Fibroblast of mammary gland (primary cell): Measurements from ENCODE around the gene GAREM2.

Experiments
- DNase-seq: peaks from one replicate; pipeline ENCODE4 v3.0.0-alpha.2; 2010; ENCODE audit warnings: low read depth
- H3K4me3 ChIP-seq: 2 replicates; pipeline ENCODE4 v1.5.1; 2011; ENCODE audit warnings: low read depth, mild to moderate bottlenecking, low read length, moderate library complexity; ENCODE audit not compliant: control insufficient read depth
- CTCF ChIP-seq: conservative IDR thresholded peaks from 2 replicates; pipeline ENCODE4 v1.5.1; 2011; ENCODE audit warnings: low read depth, low read length, inconsistent platforms; ENCODE audit not compliant: control insufficient read depth, insufficient read depth

GAREM2 gene

DNA sequence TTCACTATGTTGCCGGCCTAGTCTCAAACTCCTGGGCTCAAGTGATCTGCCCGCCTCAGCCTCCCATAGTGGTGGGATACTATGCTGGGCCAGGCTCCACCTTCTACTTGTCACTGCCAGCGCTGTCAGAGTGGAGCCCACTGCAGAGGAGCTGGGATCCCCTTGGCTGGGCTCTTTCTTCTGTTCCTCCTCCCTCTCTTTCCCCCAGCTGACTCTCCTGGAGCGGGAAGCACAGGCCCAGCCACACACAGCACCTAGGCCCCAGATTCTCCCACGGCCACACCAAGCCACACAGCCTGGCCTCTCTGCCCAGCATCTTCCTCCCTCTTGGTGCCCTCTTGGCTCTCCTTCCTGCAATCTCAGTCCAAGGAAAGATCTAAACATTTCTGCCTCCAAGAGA is 3.7 kb upstream of the GAREM2 start:
- DNase-seq, result no peak
- TF ChIP-seq CTCF, result no peak
- no peak overlapping the region for H3K4me3 ChIP-seq

- no peak for DNase-seq
- TF ChIP-seq CTCF, result no peak
- H3K4me3 ChIP-seq, result no peak overlapping the region
Measured at GRCh38 chr2:26169681-26170414, 3.0 kb upstream of the GAREM2 start.

DNA sequence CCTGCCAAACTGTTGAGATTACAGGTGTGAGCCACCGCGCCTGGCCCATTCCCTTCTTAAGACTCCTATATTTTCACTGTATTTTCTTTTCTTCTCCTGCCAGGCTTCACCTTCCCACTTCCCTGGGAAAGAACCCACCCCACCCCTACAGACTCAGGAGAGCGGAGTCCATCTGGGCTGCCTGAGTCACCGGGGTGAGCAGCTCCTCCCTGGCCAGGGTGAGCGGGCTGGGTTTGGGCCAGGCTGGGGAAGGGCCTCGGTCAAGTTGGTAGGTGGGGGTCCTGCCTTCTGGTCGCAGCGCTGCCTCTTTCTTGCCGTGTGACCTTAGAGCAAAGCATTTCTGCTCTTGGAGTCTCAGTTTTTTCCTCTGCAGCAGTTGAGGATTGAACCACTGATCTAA is 2.1 kb upstream of the GAREM2 start:
- H3K4me3 ChIP-seq, result no peak overlapping the region
- no peak for DNase-seq
- TF ChIP-seq CTCF, result no peak

GRCh38 chr2:26172189-26172870 is 558 bp upstream of the GAREM2 start:
- no peak for DNase-seq
- no peak for TF ChIP-seq CTCF
- no peak overlapping the region for H3K4me3 ChIP-seq

- DNase-seq, result no peak
- H3K4me3 ChIP-seq, result no peak overlapping the region
- TF ChIP-seq CTCF, result no peak
Measured at GRCh38 chr2:26173776-26174482, 1.0 kb downstream of the GAREM2 start.

GRCh38 chr2:26174691-26175465 is 2.0 kb downstream of the GAREM2 start:
- TF ChIP-seq CTCF, result no peak
- H3K4me3 ChIP-seq, result no peak overlapping the region
- no peak for DNase-seq
